MG63 (cell line): ENCODE data around the gene DDX24. TPM values are rescaled to one million over a fixed set of nuclear protein-coding genes. Genes with fewer than 3 reads are reported as not detected.
"Not testable (repeated sequence)": the region's sequence is repeated elsewhere in the genome, so short reads cannot be mapped to it uniquely, and the experiment has no call there.

ENCODE experiments used
- DNase-seq: peaks from one replicate; pipeline ENCODE4 v3.0.0-alpha.2; 2020
- H3K27me3 ChIP-seq: fragments of 250-450 bp; sonication (Bioruptor Pico); 2 replicates; pipeline ENCODE4 v1.5.1; 2020; ENCODE audit warnings: mild to moderate bottlenecking, moderate library complexity
- H3K36me3 ChIP-seq: fragments of 250-450 bp; sonication (Bioruptor Pico); 2 replicates; pipeline ENCODE4 v1.5.1; 2020; ENCODE audit warnings: mild to moderate bottlenecking, moderate library complexity
- H3K4me3 ChIP-seq: fragments of 250-450 bp; sonication (Bioruptor Pico); 2 replicates; pipeline ENCODE4 v1.5.1; 2020; ENCODE audit warnings: mild to moderate bottlenecking, moderate library complexity
- H3K9me3 ChIP-seq: fragments of 250-450 bp; sonication (Bioruptor Pico); 2 replicates; pipeline ENCODE4 v1.5.1; 2020; ENCODE audit warnings: mild to moderate bottlenecking, moderate library complexity
- total RNA-seq: library from RNA; depleted of rRNA; stranded (reverse); fragments of >200 nt; shearing (Covaris generic); gene quantifications from 2 replicates; pipeline ENCODE4 v1.2.3, GENCODE V29; 2014; ENCODE audit warnings: low replicate concordance

The DDX24 gene
- total RNA-seq, 1 experiment from 2014 or later, result 92.6 TPM

GRCh38 chr14:94102768-94103482 is 21.9 kb upstream of the DDX24 start:
- no peak for DNase-seq
- H3K27me3 ChIP-seq, result no peaks in the 10 kb centered on the region

DNA sequence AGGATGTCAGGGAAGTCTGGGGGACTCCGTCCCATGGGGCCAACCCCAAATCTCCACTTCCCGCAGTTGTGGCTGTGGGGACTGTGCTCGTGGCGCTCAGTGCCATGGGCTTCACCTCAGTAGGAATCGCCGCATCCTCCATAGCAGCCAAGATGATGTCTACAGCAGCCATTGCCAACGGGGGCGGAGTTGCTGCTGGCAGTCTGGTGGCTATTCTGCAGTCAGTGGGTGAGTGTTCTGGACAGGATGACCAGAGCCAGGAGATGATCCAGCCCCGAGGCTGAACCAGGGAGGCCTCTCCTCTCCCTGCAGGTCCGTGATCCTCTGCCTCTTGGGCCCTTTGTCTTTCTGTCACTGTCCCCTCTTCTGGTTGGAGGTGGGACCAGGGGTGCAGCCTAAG is 20.7 kb upstream of the DDX24 start:
- no peaks in the 10 kb centered on the region for H3K9me3 ChIP-seq
- no peaks in the 10 kb centered on the region for H3K36me3 ChIP-seq
- no peaks in the 10 kb centered on the region for H3K27me3 ChIP-seq
- H3K4me3 ChIP-seq, result no peak overlapping the region
- peak; percentile 24 for DNase-seq

More at GRCh38 chr14:94102768-94103482, 21.9 kb upstream of the DDX24 start:
- no peak overlapping the region for H3K4me3 ChIP-seq
- H3K9me3 ChIP-seq, result no peaks in the 10 kb centered on the region
- H3K36me3 ChIP-seq, result no peaks in the 10 kb centered on the region

- Histone ChIP-seq H3K36me3 (no peaks in the 10 kb centered on the region), H3K9me3 (no peaks in the 10 kb centered on the region), H3K4me3 (no peak overlapping the region), H3K27me3 (no peaks in the 10 kb centered on the region)
- DNase-seq, result peak; percentile 48
Observed at GRCh38 chr14:94100847-94101246, 19.8 kb upstream of the DDX24 start.

DNA sequence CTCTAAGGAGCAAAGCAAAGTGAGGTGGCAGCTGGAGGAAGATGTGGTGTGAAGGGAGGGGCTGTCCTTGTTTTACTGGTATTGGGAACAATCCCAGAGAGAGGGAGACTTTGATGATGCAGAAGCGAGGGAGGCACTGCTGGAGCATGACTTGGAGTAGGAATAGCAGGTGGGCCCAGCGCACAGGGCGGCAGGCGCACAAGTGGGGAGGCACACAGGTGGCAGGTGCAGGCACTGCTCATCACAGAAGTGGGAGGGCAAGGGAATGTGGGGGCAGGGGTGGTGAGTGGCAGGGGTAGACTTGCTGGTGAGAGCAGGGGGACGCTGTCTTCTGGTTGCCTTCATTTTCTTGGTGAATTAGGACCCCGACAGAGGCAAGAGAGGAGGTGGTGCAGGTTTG is 18.0 kb upstream of the DDX24 start:
- H3K36me3 ChIP-seq, result no peaks in the 10 kb centered on the region
- no peak for DNase-seq
- H3K4me3 ChIP-seq, result no peak overlapping the region
- no peaks in the 10 kb centered on the region for H3K27me3 ChIP-seq
- no peaks in the 10 kb centered on the region for H3K9me3 ChIP-seq

DNA sequence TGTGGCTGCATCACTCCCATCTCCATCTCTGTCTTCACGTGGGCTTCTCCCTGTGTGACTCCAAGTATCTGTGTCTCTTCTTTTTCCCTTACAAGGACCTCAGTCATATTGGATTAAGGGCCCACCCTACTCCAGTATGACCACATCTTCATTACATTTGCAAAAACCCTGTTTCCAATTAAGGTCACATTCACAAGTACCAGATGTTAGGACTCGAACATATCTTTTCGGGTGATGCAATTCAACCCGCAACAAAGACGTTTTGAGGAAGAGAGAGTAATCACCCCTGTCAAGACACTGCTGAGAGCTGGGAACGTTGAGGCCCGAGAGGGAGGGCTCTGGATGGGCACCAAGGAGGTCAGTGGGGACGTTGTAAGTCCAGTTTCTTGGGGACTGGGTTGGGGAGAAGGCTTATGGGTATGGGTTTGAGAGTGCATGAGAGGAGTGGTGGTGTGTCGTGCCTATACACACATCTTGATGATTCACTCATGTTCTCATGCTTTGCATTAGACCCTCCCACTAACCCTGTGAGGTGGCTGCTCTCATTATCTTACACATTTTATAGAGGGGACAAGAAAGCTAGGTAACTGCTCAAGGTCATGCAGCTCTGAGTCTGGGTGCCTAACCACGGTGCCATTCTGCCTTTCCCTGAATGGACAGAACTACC is 17.5 kb upstream of the DDX24 start:
- Histone ChIP-seq H3K27me3 (no peaks in the 10 kb centered on the region), H3K4me3 (no peak overlapping the region), H3K9me3 (no peaks in the 10 kb centered on the region), H3K36me3 (no peaks in the 10 kb centered on the region)
- DNase-seq, result no peak

DNA sequence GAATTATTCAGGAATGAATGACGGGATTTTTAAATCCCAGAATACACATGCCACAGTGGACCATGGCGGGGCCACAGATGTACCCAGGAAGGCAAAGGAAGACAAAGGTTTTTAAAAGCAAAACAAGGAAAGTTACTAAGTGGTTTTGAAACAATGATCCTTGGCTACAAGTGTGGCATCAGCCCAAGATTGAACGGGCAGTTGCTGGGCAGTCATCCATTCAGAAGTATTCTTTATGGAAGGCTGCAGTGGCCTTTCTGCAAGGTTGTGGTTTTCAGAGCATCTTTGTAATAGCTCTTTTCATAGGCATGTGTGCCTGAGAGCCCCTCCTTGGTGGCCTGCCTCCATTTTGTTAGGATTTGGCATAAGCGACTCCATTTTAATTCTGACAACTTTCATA is 16.1 kb upstream of the DDX24 start:
- no peak overlapping the region for H3K4me3 ChIP-seq
- no peaks in the 10 kb centered on the region for H3K36me3 ChIP-seq
- H3K27me3 ChIP-seq, result no peaks in the 10 kb centered on the region
- no peak for DNase-seq
- no peaks in the 10 kb centered on the region for H3K9me3 ChIP-seq

- no peak for DNase-seq
- no peaks in the 10 kb centered on the region for H3K9me3 ChIP-seq
Observed at GRCh38 chr14:94093418-94093817, 12.4 kb upstream of the DDX24 start.

GRCh38 chr14:94089479-94089878 is 8.5 kb upstream of the DDX24 start:
- H3K36me3 ChIP-seq, result no peaks in the 10 kb centered on the region
- H3K9me3 ChIP-seq, result no peaks in the 10 kb centered on the region
- no peaks in the 10 kb centered on the region for H3K27me3 ChIP-seq
- no peak for DNase-seq
- H3K4me3 ChIP-seq, result no peak overlapping the region

More at GRCh38 chr14:94093418-94093817, 12.4 kb upstream of the DDX24 start:
- H3K4me3 ChIP-seq, result no peak overlapping the region
- H3K36me3 ChIP-seq, result no peaks in the 10 kb centered on the region
- no peaks in the 10 kb centered on the region for H3K27me3 ChIP-seq

DNA sequence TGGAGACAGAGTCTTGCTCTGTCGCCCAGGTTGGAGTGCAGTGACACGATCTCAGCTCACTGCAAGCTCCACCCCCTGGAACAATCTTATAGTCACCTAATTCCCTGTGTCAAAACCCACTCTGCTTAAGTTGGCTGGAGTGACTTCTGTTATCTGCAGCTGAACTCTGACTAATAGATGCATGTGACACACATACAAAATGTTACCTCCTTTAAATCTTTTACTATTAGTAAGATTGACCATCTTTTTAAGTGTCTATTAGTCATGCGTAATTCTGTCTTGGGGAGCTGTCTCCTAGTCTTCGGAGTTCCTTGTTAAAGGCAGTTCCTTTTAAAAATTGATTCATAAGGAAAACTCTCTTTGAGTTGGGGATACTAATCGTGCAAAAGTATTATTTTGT is 7.5 kb upstream of the DDX24 start:
- Histone ChIP-seq H3K4me3 (no peak overlapping the region), H3K36me3 (no peaks in the 10 kb centered on the region), H3K9me3 (no peaks in the 10 kb centered on the region), H3K27me3 (no peaks in the 10 kb centered on the region)
- DNase-seq, result no peak

DNA sequence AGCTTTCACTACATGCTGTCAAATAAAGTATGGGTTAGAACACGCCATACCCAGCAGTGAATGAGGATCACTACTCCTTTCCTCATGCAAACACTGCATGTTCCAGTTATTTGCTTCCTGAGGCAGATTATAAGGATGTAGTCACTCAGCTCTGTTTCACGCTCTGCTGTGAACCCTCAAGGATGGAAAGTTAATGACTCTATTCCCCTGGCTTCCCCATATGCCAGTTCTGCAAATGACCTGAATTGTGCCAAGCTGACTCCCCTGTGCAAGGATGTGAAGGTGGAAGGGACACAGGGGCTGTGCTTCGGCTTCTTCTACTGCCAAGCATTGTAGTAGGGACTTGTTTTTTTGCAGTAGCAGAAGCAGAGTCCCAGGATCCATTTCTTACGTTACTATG is 6.9 kb upstream of the DDX24 start:
- no peaks in the 10 kb centered on the region for H3K27me3 ChIP-seq
- no peaks in the 10 kb centered on the region for H3K36me3 ChIP-seq
- no peak overlapping the region for H3K4me3 ChIP-seq
- no peaks in the 10 kb centered on the region for H3K9me3 ChIP-seq
- no peak for DNase-seq

GRCh38 chr14:94081386-94081820 is 401 bp upstream of the DDX24 start:
- H3K27me3 ChIP-seq, result no peaks in the 10 kb centered on the region
- no peaks in the 10 kb centered on the region; the same call in 1 of the 2 replicates for H3K9me3 ChIP-seq
- H3K36me3 ChIP-seq, result peaks cover 31% of the 10 kb centered on the region
- no peak for DNase-seq
- H3K4me3 ChIP-seq, result peak overlapping the region; percentile 89

GRCh38 chr14:94079891-94080620 is 946 bp downstream of the DDX24 start:
- Histone ChIP-seq H3K4me3 (peak overlapping the region; percentile 89), H3K9me3 (peaks cover 4% of the 10 kb centered on the region), H3K36me3 (peaks cover 44% of the 10 kb centered on the region), H3K27me3 (no peaks in the 10 kb centered on the region)
- no peak for DNase-seq

GRCh38 chr14:94077823-94078222 is 3.2 kb downstream of the DDX24 start:
- peaks cover 53% of the 10 kb centered on the region for H3K36me3 ChIP-seq
- no peak for DNase-seq
- no peaks in the 10 kb centered on the region for H3K27me3 ChIP-seq
- H3K9me3 ChIP-seq, result peaks cover 6% of the 10 kb centered on the region
- no peak overlapping the region for H3K4me3 ChIP-seq

DNA sequence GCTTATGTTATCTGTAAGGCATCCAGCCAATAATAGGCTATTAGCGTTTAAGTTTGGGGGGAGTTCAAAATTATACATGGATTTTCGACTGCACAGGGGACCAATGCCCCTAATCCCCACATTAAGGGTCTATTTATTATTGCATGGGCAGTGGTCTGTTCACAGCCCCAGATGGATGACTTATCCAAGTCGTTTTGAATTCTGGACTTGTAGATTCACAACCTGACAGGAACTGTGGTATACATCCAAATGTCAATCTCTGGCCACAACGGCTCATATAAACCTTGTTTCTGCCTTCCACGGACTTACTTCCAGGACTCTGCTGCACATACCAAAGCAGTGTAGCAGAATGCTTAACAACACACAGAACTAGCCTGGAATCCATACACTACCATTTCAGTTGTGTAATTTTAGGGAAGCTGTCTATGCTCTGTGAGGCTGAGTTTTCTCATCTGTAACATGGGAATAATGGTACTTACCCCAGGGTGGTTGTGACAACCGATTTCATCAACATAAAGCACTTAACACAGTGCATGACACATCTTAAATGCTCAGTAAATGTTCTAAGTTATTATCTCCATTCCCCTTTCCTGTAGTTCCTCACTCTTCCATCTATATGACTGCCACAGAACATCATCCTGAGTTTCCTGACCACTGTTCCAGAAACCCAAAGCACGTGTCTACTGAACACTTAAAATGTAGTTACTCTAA is 3.7 kb downstream of the DDX24 start:
- DNase-seq, result no peak
- H3K36me3 ChIP-seq, result peaks cover 53% of the 10 kb centered on the region
- no peaks in the 10 kb centered on the region for H3K27me3 ChIP-seq
- H3K4me3 ChIP-seq, result no peak overlapping the region
- peaks cover 10% of the 10 kb centered on the region for H3K9me3 ChIP-seq

DNA sequence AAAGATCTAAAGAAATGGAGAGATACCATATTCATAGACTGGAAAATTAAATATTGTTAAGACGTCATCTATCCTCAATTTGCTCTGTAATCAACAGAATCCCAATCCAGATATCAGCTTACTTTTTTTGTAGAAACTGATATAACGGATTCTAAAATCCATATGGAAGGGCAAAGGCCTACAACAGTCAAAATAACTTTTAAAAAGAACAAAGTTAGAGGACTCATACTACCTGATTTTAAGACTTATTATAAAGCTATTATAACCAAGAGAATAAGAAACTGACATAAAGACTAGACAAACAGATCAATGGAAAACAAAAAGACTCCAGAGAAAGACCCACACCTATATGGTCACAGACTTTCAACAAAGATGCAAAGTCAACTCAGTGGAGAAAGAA is 6.0 kb downstream of the DDX24 start:
- peaks cover 21% of the 10 kb centered on the region for H3K9me3 ChIP-seq
- H3K4me3 ChIP-seq, result no peak overlapping the region
- no peaks in the 10 kb centered on the region for H3K27me3 ChIP-seq
- no peak for DNase-seq
- H3K36me3 ChIP-seq, result peaks cover 51% of the 10 kb centered on the region

- H3K9me3 ChIP-seq, result peaks cover 21% of the 10 kb centered on the region
- H3K27me3 ChIP-seq, result no peaks in the 10 kb centered on the region
- peaks cover 50% of the 10 kb centered on the region for H3K36me3 ChIP-seq
- DNase-seq, result no peak
- H3K4me3 ChIP-seq, result no peak overlapping the region
Observed at GRCh38 chr14:94074534-94074933, 6.5 kb downstream of the DDX24 start.

- not testable (repeated sequence) for DNase-seq, H3K27me3 ChIP-seq, H3K4me3 ChIP-seq
- Histone ChIP-seq H3K36me3 (peaks cover 25% of the 10 kb centered on the region), H3K9me3 (peaks cover 28% of the 10 kb centered on the region)
Observed at GRCh38 chr14:94072076-94072475, 8.9 kb downstream of the DDX24 start.
